GM06990 (cell line): ENCODE data around the gene IL19.

Experiments
- DNase-seq: peaks from one replicate; pipeline ENCODE4 v3.0.0-alpha.2; 2011; ENCODE audit not compliant: insufficient read length; ENCODE audit errors: extremely low read depth
- H3K27me3 ChIP-seq: replicated peaks from 2 replicates; pipeline ENCODE4 v1.6.0; 2011; ENCODE audit warnings: low read length; ENCODE audit not compliant: control insufficient read depth, insufficient read depth
- H3K36me3 ChIP-seq: 2 replicates; pipeline ENCODE4 v1.5.1; 2011; ENCODE audit warnings: low read length; ENCODE audit not compliant: control insufficient read depth, insufficient read depth
- H3K4me3 ChIP-seq: replicated peaks from 2 replicates; pipeline ENCODE4 v1.5.1; 2011; ENCODE audit warnings: low read depth, mild to moderate bottlenecking, control low read depth, low read length
- TF ChIP-seq, protein P1 (sequence below): IDR thresholded peaks from 2 replicates; pipeline ENCODE4 v1.5.1; 2011; ENCODE audit warnings: low read length, control low read depth, mild to moderate bottlenecking, inconsistent platforms; ENCODE audit not compliant: insufficient read depth, poor library complexity, severe bottlenecking

IL19 gene

DNA sequence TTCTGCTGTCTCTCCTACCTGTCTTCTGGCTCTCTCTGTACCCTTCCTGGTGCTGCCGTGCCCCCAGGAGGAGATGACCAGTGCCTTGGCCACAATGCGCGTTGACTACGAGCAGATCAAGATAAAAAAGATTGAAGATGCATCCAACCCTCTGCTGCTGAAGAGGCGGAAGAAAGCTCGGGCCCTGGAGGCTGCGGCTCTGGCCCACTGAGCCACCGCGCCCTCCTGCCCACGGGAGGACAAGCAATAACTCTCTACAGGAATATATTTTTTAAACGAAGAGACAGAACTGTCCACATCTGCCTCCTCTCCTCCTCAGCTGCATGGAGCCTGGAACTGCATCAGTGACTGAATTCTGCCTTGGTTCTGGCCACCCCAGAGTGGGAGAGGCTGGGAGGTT is 38.1 kb upstream of the IL19 start:
- Histone ChIP-seq H3K36me3 (peaks cover 51% of the 10 kb centered on the region), H3K27me3 (no peaks in the 10 kb centered on the region), H3K4me3 (no peak overlapping the region)
- DNase-seq = no peak
- TF ChIP-seq, protein P1, sequence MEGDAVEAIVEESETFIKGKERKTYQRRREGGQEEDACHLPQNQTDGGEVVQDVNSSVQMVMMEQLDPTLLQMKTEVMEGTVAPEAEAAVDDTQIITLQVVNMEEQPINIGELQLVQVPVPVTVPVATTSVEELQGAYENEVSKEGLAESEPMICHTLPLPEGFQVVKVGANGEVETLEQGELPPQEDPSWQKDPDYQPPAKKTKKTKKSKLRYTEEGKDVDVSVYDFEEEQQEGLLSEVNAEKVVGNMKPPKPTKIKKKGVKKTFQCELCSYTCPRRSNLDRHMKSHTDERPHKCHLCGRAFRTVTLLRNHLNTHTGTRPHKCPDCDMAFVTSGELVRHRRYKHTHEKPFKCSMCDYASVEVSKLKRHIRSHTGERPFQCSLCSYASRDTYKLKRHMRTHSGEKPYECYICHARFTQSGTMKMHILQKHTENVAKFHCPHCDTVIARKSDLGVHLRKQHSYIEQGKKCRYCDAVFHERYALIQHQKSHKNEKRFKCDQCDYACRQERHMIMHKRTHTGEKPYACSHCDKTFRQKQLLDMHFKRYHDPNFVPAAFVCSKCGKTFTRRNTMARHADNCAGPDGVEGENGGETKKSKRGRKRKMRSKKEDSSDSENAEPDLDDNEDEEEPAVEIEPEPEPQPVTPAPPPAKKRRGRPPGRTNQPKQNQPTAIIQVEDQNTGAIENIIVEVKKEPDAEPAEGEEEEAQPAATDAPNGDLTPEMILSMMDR = no peak

DNA sequence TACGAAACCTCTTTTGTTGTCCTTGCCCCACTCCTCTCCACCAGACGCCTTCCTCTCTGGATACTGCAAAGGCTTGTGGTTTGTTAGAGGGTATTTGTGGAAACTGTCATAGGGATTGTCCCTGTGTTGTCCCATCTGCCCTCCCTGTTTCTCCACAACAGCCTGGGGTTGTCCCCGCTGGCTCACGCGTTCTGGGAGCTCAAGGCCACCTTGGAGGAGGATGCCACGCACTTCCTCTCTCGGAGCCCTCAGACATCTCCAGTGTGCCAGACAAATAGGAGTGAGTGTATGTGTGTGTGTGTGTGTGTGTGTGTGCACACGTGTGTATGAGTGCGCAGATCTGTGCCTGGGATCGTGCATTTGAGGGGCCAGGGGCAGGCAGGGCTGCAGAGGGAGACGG is 37.6 kb upstream of the IL19 start:
- Histone ChIP-seq H3K4me3 (no peak overlapping the region), H3K36me3 (peaks cover 51% of the 10 kb centered on the region), H3K27me3 (no peaks in the 10 kb centered on the region)
- TF ChIP-seq, protein P1 = no peak
- DNase-seq = no peak

DNA sequence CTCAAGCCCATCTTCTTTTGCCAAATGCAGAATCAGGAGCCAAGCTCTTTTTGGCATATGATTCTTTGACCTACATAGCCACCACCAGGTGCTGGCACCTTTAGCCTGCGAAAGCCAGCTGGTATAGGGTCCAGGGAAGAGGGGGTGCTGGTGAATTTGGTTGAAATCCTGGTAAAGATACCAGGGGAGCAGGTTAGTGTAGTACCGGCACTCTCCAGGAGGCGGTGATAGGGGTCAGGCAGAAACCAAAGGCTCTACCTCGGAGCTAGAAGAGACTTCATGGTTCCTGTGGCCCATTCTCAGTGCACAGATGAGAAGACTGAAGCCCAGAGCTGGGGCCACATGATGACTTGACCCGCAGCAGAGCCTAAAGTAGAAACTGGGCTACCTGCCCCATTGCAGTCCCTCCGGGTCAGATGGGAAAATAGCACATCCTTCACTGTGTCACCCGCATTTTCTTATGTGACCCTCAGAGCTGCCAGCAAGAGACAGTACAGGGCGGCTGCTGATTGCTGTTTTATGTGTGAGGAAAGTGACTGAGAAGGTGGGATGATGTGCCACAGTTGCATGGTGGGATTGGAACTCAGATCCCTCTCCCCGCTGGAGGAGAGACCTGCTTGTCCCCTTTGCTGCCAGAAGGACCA is 36.0 kb upstream of the IL19 start:
- TF ChIP-seq, protein P1 = peak; percentile 97
- peaks cover 39% of the 10 kb centered on the region for H3K36me3 ChIP-seq

DNA sequence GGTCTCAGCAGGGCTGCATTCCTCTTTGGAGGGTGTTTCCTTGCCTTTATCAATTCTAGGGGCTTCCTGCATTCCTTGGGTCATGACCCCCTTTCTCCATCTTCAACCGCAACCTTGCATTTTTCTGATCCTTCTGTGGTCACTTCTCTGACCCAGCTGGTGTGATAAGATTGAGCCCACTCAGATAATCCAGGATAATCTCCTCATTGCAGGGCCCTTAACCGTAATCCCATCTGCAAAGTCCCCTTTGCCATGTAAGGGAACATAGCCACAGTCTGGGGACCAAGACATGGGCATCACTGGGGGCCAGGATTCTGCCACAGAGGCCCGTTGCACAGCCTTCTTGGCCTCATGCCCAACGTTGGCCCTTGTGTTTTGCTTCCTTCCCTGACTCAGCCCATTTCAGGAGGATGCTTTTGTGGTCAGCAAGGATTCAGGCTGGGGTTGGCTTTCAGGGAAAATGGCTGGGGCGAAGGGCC is 35.0 kb upstream of the IL19 start:
- no peaks in the 10 kb centered on the region for H3K27me3 ChIP-seq
- H3K36me3 ChIP-seq = peaks cover 30% of the 10 kb centered on the region
- DNase-seq = no peak
- H3K4me3 ChIP-seq = no peak overlapping the region
- TF ChIP-seq, protein P1 = no peak

More for the DNA sequence above, 36.0 kb upstream of the IL19 start:
- Histone ChIP-seq H3K27me3 (no peaks in the 10 kb centered on the region), H3K4me3 (no peak overlapping the region)
- DNase-seq = no peak

DNA sequence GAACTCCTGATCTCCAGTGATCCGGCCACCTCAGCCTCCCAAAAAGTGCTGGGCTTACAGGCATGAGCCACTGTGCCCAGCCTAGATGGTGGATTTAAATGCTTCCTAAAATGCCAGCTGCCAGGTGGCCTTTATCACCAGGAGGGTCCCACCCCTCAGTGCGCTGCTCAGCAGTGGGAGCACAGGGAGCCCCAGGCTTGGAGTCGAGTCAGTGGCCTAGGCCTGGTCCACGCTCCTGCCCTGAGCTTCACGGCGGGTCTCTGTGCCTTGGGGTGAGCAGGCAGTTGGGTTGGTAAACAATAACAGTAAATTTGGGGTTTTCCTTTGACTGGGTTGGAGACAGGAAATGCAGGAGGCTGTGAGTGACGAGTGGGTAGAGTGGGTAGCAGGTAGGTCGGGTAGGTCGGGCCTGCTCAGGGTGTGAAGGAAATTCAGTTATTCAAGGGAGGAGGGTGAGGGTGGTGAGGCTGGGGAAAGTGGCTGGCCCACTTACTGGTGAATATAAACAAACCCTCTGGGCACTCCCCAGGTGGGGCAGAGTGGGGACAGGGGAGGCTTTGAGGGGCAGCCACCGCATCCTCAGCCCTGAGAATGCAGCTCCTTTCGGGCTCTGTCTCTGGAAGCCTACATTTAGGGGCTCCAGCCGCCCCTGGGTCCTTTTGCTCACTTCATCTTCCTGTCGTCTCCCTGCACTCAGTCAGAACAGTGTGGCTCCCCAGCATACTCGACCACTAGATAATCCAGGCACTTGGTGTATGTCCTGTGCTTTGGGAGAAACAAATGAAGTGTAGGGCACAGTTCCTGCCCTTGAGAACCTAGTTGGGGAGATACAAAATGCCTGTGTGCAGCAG is 33.5 kb upstream of the IL19 start:
- no peak for DNase-seq
- TF ChIP-seq, protein P1 = no peak
- Histone ChIP-seq H3K27me3 (no peaks in the 10 kb centered on the region), H3K4me3 (no peak overlapping the region), H3K36me3 (peaks cover 20% of the 10 kb centered on the region)
